Adrenal gland (tissue), 12 donors: Measurements from ENCODE around the gene MAN1B1. TPM values are rescaled to one million over a fixed set of nuclear protein-coding genes. Genes with fewer than 3 reads are reported as not detected.

Experiments used
- DNase-seq, 7 donors: peaks; one replicate each; pipeline ENCODE4 v3.0.0-alpha.2; 2019 to 2020
- H3K27ac ChIP-seq, 5 donors: fragments of 200-600 bp; sonication (generic) in 4 of 5; 1 replicate in 3 of 5; 2 replicates in 2 of 5; pipeline versions ENCODE4 v1.5.1 to v1.8.0; 2016 to 2020; ENCODE audit warnings: mild to moderate bottlenecking in 1 of 5
- H3K27me3 ChIP-seq: fragments of 200-600 bp; 2 replicates; pipeline ENCODE4 v1.8.0; 2021
- H3K36me3 ChIP-seq, 2 donors: fragments of 200-600 bp; replicated peaks in 1 of 2; 1 replicate in 1 of 2; 2 replicates in 1 of 2; pipeline versions ENCODE4 v1.5.1 to v1.8.0; 2018 to 2022
- H3K4me1 ChIP-seq, 2 donors: fragments of 200-600 bp; replicated peaks in 1 of 2; 1 replicate in 1 of 2; 2 replicates in 1 of 2; pipeline versions ENCODE4 v1.5.1 to v1.8.0; 2018 to 2021
- H3K4me3 ChIP-seq, 4 donors: fragments of 200-600 bp; sonication (generic) in 3 of 4; one replicate each; pipeline ENCODE4 v1.5.1; 2016 to 2018
- H3K9me3 ChIP-seq, 3 donors: fragments of 200-600 bp; sonication (generic) in 1 of 3; replicated peaks in 1 of 3; 1 replicate in 2 of 3; 2 replicates in 1 of 3; pipeline versions ENCODE4 v1.5.1 to v1.8.0; 2016 to 2021
- POLR2A ChIP-seq, 2 donors: fragments of 450-650 bp; IDR thresholded peaks; one replicate each; pipeline ENCODE4 v1.6.1; 2017; ENCODE audit warnings: antibody characterized with exemption in 2 of 2, mild to moderate bottlenecking in 2 of 2, moderate library complexity in 1 of 2
- WGBS, 4 donors: extraction: QIAGEN DNeasy Blood & Tissue Kit in 2 of 4; methylation state at CpG; one replicate each; pipeline versions ENCODE4 v1.1.5 to v1.1.7; 2013 to 2017; 5-methylcytosine and 5-hydroxymethylcytosine counted together
- intact Hi-C, 2 donors: fragments of 100-400 bp; cut with DNase I; formaldehyde crosslinking; loops; one replicate each; pipeline versions ENCODE4 v1.14.1 to v1.15.0; 2022 to 2023
- polyA plus RNA-seq, 3 donors: library from polyadenylated mRNA; stranded (reverse); fragments of 200-250 nt in 2 of 3; fragments of 350-450 nt in 1 of 3; fragmentation: Illumina TruSeq in 1 of 3; extraction: RNeasy Lipid Tissue Mini Kit (QIAGEN cat#74804) in 1 of 3; gene quantifications; one replicate each; pipeline ENCODE4 v1.2.3, GENCODE V29; 2013 to 2014
- total RNA-seq, 9 donors: library from RNA; depleted of rRNA in 4 of 9; stranded (reverse); fragments of >200 nt in 4 of 9; fragments of 120-200 nt in 1 of 9; fragmentation: NEBNext Ultra II Directional in 1 of 9; extraction: Animal tissue kit (Norgen Biotek cat#: 25700) in 1 of 9; gene quantifications; one replicate each; pipeline versions ENCODE4 v1.1.0 to v1.2.4, GENCODE V29; 2013 to 2023
- TF ChIP-seq, protein P1 (sequence below), 6 experiments: fragments of 450-650 bp in 4 of 6; fragments of 200-600 bp in 2 of 6; sonication (generic) in 1 of 6; IDR thresholded peaks; 1 replicate in 5 of 6; 2 replicates in 1 of 6; pipeline versions ENCODE4 v1.5.1 to v1.8.0; 2016 to 2021; ENCODE audit warnings: antibody characterized with exemption in 6 of 6, mild to moderate bottlenecking in 2 of 6, moderate library complexity in 1 of 6
- donor health status: healthy with polysubstance abuse.
- donor health status: Bipolar disorder and iron deficiency.
- donor health status: DM: yes; HTN: yes; CAD: no.
- donor health status: DM: no; HTN: no; CAD: no.
- donor health status: DM: no; HTN: no; CAD: no.
- donor health status: DM: yes; HTN: yes; CAD: no.

The MAN1B1 gene
- total and polyA plus RNA-seq, 12 donors: 44.4 to 138 (median 67.9) TPM

- no peaks in the 10 kb centered on the region for H3K36me3 ChIP-seq
- WGBS, 4 donors: 65 to 71% (median 67%) methylated on average over 18 to 19 of the region's 19 CpGs
- peak overlapping the region in 1 of 4 donors; percentile 81 for H3K4me3 ChIP-seq
- H3K27me3 ChIP-seq: no peaks in the 10 kb centered on the region
- no peak for DNase-seq
- no peaks in the 10 kb centered on the region for H3K9me3 ChIP-seq
- TF ChIP-seq, protein P1, sequence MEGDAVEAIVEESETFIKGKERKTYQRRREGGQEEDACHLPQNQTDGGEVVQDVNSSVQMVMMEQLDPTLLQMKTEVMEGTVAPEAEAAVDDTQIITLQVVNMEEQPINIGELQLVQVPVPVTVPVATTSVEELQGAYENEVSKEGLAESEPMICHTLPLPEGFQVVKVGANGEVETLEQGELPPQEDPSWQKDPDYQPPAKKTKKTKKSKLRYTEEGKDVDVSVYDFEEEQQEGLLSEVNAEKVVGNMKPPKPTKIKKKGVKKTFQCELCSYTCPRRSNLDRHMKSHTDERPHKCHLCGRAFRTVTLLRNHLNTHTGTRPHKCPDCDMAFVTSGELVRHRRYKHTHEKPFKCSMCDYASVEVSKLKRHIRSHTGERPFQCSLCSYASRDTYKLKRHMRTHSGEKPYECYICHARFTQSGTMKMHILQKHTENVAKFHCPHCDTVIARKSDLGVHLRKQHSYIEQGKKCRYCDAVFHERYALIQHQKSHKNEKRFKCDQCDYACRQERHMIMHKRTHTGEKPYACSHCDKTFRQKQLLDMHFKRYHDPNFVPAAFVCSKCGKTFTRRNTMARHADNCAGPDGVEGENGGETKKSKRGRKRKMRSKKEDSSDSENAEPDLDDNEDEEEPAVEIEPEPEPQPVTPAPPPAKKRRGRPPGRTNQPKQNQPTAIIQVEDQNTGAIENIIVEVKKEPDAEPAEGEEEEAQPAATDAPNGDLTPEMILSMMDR (IDR thresholded peaks at IDR 0.05): no peak
- TF ChIP-seq POLR2A (IDR thresholded peaks at IDR 0.05): no peak
- intact Hi-C loops: no loop called here
- no peak overlapping the region for H3K27ac ChIP-seq
- H3K4me1 ChIP-seq: peaks cover 15 to 26% of the 10 kb centered on the region in 2 donors
Measured at GRCh38 chr9:137128158-137128861, 41.5 kb downstream of the MAN1B1 start.

DNA sequence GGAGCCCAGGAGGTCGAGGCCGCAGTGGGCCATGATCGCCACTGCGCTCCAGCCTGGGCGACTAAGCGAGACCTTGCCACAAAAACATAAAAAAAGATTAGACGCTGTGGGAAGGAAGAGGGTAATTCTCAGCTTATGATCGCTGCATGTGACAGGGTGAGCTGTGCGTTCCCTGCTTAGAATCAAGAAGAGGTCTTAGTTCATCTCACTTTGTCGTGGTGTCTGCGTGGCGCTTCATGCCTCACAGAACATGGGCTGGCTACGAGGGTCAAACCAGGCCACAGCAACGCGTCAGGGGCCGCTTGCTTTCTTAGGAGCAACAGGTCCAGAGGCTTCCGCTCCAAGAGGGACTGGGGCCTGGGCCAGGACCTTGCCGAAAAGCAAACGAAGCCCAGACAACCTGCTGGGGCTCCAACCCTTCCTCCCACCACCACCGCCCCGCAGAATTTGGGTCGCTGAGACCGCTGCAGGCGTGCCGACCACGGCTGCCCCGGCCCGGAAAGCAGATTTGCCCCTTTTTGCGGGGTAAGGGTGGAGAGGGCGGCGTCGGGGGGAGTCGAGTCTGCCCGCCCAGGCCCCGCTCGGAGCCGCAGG lies 42.2 kb downstream of the MAN1B1 start:
- 16 to 48% (median 29%) methylated on average over 12 to 37 of the region's 37 CpGs for WGBS, 4 donors
- Histone ChIP-seq H3K4me1 (peaks cover 15 to 26% of the 10 kb centered on the region in 2 donors), H3K27ac (peak overlapping the region in 3 of 5 donors; percentile 21 to 66 (median 64)), H3K27me3 (no peaks in the 10 kb centered on the region), H3K36me3 (no peaks in the 10 kb centered on the region), H3K4me3 (peak overlapping the region; percentile 41 to 94 (median 66)), H3K9me3 (no peaks in the 10 kb centered on the region)
- TF ChIP-seq POLR2A (IDR thresholded peaks at IDR 0.05): no peak
- TF ChIP-seq, protein P1 (IDR thresholded peaks at IDR 0.05): no peak
- DNase-seq: peak in 3 of 7 donors; percentile 35 to 72 (median 41)
- intact Hi-C loops: no loop called here

DNA sequence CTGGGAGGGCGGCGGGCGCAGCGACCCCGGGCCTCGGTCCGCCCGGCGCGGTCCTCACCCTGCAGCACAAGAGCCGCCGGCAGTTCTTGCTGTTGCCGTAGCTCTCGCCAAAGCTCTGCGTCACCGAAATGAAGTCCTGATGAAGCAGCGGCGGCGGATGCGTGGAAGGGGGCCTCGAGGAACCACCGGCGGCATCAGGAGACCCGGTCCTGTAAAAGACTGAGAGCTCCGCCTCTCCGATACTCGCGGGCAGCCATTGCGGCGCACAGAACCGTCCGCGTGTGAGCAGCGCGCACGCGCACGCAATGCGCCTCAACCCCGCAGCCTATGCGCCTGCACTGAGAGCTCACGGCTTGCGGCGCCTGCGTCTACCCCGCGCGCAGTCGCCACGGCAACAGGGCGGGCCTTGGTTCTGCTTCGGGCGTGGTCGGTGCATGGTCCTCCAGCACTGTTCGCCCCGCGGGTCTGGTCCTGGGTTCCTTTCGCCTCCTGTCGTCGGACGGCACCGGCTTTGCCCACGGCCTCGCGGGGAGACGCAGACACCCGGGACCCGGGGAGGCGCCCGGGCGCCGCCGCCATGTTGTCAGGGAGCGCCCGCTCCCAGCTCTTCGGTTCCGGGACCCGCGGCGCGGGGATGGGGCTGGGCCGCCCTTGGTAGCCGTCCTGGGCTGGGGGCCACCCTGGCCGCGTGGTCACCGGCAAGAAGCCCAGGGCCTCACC lies 42.8 kb downstream of the MAN1B1 start:
- WGBS, 4 donors: 0 to 1% (median 0%) methylated on average over 7 to 86 of the region's 86 CpGs
- Histone ChIP-seq H3K4me1 (peaks cover 15 to 26% of the 10 kb centered on the region in 2 donors), H3K27ac (peak overlapping the region in 3 of 5 donors; percentile 21 to 66 (median 64)), H3K27me3 (peaks cover 1% of the 10 kb centered on the region), H3K9me3 (no peaks in the 10 kb centered on the region), H3K36me3 (no peaks in the 10 kb centered on the region), H3K4me3 (peak overlapping the region; percentile 41 to 94 (median 66))
- peak; percentile 87 to 95 (median 89) for DNase-seq
- intact Hi-C loops: no loop called here
- TF ChIP-seq POLR2A (IDR thresholded peaks at IDR 0.05): peak; percentile 44 to 64
- TF ChIP-seq, protein P1 (IDR thresholded peaks at IDR 0.05): peak in 1 of 6 experiments; percentile 24

- Histone ChIP-seq H3K27ac (peak overlapping the region in 2 of 5 donors; percentile 13 to 66), H3K36me3 (no peaks in the 10 kb centered on the region), H3K9me3 (no peaks in the 10 kb centered on the region), H3K27me3 (peaks cover 3% of the 10 kb centered on the region), H3K4me1 (peaks cover 15 to 26% of the 10 kb centered on the region in 2 donors), H3K4me3 (peak overlapping the region in 3 of 4 donors; percentile 52 to 94 (median 81))
- no peak for DNase-seq
- intact Hi-C loops: no loop called here
- 9 to 20% (median 10%) methylated on average over 1 to 58 of the region's 58 CpGs for whole genome bisulfite sequencing, 4 donors
- TF ChIP-seq POLR2A (IDR thresholded peaks at IDR 0.05): no peak
- TF ChIP-seq, protein P1 (IDR thresholded peaks at IDR 0.05): no peak
Measured at GRCh38 chr9:137130176-137130755, 43.5 kb downstream of the MAN1B1 start.
